SK-N-MC (cell line): ENCODE data around the gene PRDM15.

Experiments
- DNase-seq: peaks from one replicate; pipeline ENCODE4 v3.0.0-alpha.2; 2011; ENCODE audit warnings: low read depth, low spot score
- H3K27ac ChIP-seq: fragments of 200-600 bp; sonication (generic); 2 replicates; pipeline ENCODE4 v1.5.1; 2016; ENCODE audit warnings: mixed run types
- H3K36me3 ChIP-seq: fragments of 200-600 bp; sonication (generic); 2 replicates; pipeline ENCODE4 v1.6.1; 2017; ENCODE audit warnings: antibody characterized with exemption, low read length, mixed read lengths; ENCODE audit not compliant: insufficient read depth
- H3K4me3 ChIP-seq: fragments of 200-600 bp; sonication (generic); 2 replicates; pipeline ENCODE4 v1.5.1; 2016
- H3K9ac ChIP-seq: fragments of 200-600 bp; sonication (generic); 2 replicates; pipeline ENCODE4 v1.8.0; 2017; ENCODE audit warnings: mixed run types, mixed read lengths; ENCODE audit not compliant: insufficient read length
- H3K9me3 ChIP-seq: fragments of 200-600 bp; sonication (generic); 2 replicates; pipeline ENCODE4 v1.6.1; 2017; ENCODE audit warnings: low read depth, mild to moderate bottlenecking, antibody characterized with exemption, low read length, moderate library complexity, mixed read lengths
- EZH2 ChIP-seq: fragments of 200-600 bp; sonication (generic); IDR thresholded peaks from one replicate; pipeline ENCODE4 v1.6.1; 2017; ENCODE audit warnings: antibody characterized with exemption
- FOXP2 ChIP-seq: optimal IDR thresholded peaks from 2 replicates; pipeline ENCODE3; 2011; ENCODE audit warnings: mild to moderate bottlenecking, moderate library complexity; ENCODE audit not compliant: insufficient read depth; ENCODE audit errors: extremely low read length, control extremely low read depth
- POLR2AphosphoS5 ChIP-seq: IDR thresholded peaks from 2 replicates; pipeline ENCODE4 v1.6.1; 2012; ENCODE audit warnings: mild to moderate bottlenecking, low read depth, low read length, borderline replicate concordance

Gene PRDM15

GRCh38 chr21:41831866-41832595, 47.1 kb downstream of the PRDM15 start:
- Histone ChIP-seq H3K9ac (no peak overlapping the region), H3K36me3 (peaks cover 14% of the 10 kb centered on the region; the same call in 1 of the 2 replicates), H3K27ac (no peak overlapping the region), H3K4me3 (no peak overlapping the region), H3K9me3 (no peaks in the 10 kb centered on the region)
- no peak for DNase-seq
- TF ChIP-seq POLR2AphosphoS5 (no peak), EZH2 (no peak), FOXP2 (no peak)

- no peak for DNase-seq
- Histone ChIP-seq H3K4me3 (no peak overlapping the region), H3K27ac (no peak overlapping the region), H3K9ac (no peak overlapping the region), H3K36me3 (peaks cover 11% of the 10 kb centered on the region; the same call in 1 of the 2 replicates), H3K9me3 (no peaks in the 10 kb centered on the region)
- no peak for TF ChIP-seq FOXP2
- no peak for TF ChIP-seq EZH2
- no peak for TF ChIP-seq POLR2AphosphoS5
These were observed 47.7 kb downstream of the PRDM15 start for GRCh38 chr21:41831453-41831831.

- TF ChIP-seq FOXP2: no peak
- TF ChIP-seq POLR2AphosphoS5: no peak
- TF ChIP-seq EZH2: no peak
- no peak overlapping the region for H3K9ac ChIP-seq
- peaks cover 7% of the 10 kb centered on the region; the same call in 1 of the 2 replicates for H3K36me3 ChIP-seq
- DNase-seq: no peak
- H3K27ac ChIP-seq: no peak overlapping the region
- no peak overlapping the region for H3K4me3 ChIP-seq
- no peaks in the 10 kb centered on the region for H3K9me3 ChIP-seq
These were observed 48.2 kb downstream of the PRDM15 start for GRCh38 chr21:41830764-41831452.

GRCh38 chr21:41830145-41830707, 48.9 kb downstream of the PRDM15 start:
- Histone ChIP-seq H3K36me3 (peaks cover 3% of the 10 kb centered on the region; the same call in 1 of the 2 replicates), H3K9ac (no peak overlapping the region), H3K4me3 (no peak overlapping the region), H3K27ac (no peak overlapping the region), H3K9me3 (no peaks in the 10 kb centered on the region)
- TF ChIP-seq POLR2AphosphoS5 (no peak), EZH2 (no peak), FOXP2 (no peak)
- no peak for DNase-seq

- Histone ChIP-seq H3K36me3 (no peaks in the 10 kb centered on the region; the same call in 1 of the 2 replicates), H3K9ac (no peak overlapping the region), H3K9me3 (no peaks in the 10 kb centered on the region), H3K27ac (no peak overlapping the region), H3K4me3 (no peak overlapping the region)
- TF ChIP-seq EZH2 (no peak), FOXP2 (no peak), POLR2AphosphoS5 (no peak)
- DNase-seq: no peak
These were observed 50.2 kb downstream of the PRDM15 start for GRCh38 chr21:41828884-41829360.

- no peak for TF ChIP-seq FOXP2
- TF ChIP-seq EZH2: no peak
- no peak for TF ChIP-seq POLR2AphosphoS5
- no peak overlapping the region for H3K27ac ChIP-seq
- no peak overlapping the region for H3K4me3 ChIP-seq
These were observed 50.9 kb downstream of the PRDM15 start for GRCh38 chr21:41827951-41828883.

GRCh38 chr21:41825881-41826280, 53.3 kb downstream of the PRDM15 start:
- TF ChIP-seq EZH2 (no peak), FOXP2 (no peak), POLR2AphosphoS5 (no peak)
- no peak overlapping the region for H3K9ac ChIP-seq
- no peak for DNase-seq
- no peak overlapping the region for H3K4me3 ChIP-seq
- H3K36me3 ChIP-seq: no peaks in the 10 kb centered on the region; the same call in 1 of the 2 replicates
- no peaks in the 10 kb centered on the region for H3K9me3 ChIP-seq
- no peak overlapping the region for H3K27ac ChIP-seq

More at GRCh38 chr21:41827951-41828883, 50.9 kb downstream of the PRDM15 start:
- Histone ChIP-seq H3K9ac (no peak overlapping the region), H3K9me3 (no peaks in the 10 kb centered on the region), H3K36me3 (no peaks in the 10 kb centered on the region; the same call in 1 of the 2 replicates)
- no peak for DNase-seq
